GM12872 (cell line): ENCODE data around the gene PLA2G4E.

ENCODE experiments used
- CTCF ChIP-seq: IDR thresholded peaks from 3 replicates; pipeline ENCODE4 v1.5.1; 2011; ENCODE audit warnings: low read depth, mild to moderate bottlenecking, low read length, moderate library complexity; ENCODE audit not compliant: insufficient read depth

PLA2G4E gene

GRCh38 chr15:42065033-42065432, 44.2 kb upstream of the PLA2G4E start:
- no peak for TF ChIP-seq CTCF

- TF ChIP-seq CTCF = no peak
Observed at GRCh38 chr15:42064271-42064670, 43.4 kb upstream of the PLA2G4E start.

- no peak for TF ChIP-seq CTCF
Observed at GRCh38 chr15:42063122-42063848, 42.4 kb upstream of the PLA2G4E start.

- no peak for TF ChIP-seq CTCF
Observed at GRCh38 chr15:42062284-42062806, 41.5 kb upstream of the PLA2G4E start.

- no peak for TF ChIP-seq CTCF
Observed at GRCh38 chr15:42060797-42061196, 40.0 kb upstream of the PLA2G4E start.

GRCh38 chr15:42060477-42060763, 39.6 kb upstream of the PLA2G4E start:
- no peak for TF ChIP-seq CTCF

GRCh38 chr15:42059661-42060476, 39.0 kb upstream of the PLA2G4E start:
- TF ChIP-seq CTCF = peak; percentile 91
